GM12878 (cell line): ENCODE data around the gene CCNB1IP1.

Source experiments
- BACH1 ChIP-seq: fragments of 450-650 bp; IDR thresholded peaks from 2 replicates; pipeline ENCODE4 v1.6.1; 2017; ENCODE audit warnings: mild to moderate bottlenecking, borderline replicate concordance
- IRF3 ChIP-seq: fragments of 450-650 bp; IDR thresholded peaks from 2 replicates; pipeline ENCODE4 v1.6.1; 2014; ENCODE audit warnings: mild to moderate bottlenecking
- MYC ChIP-seq: IDR thresholded peaks from 2 replicates; pipeline ENCODE4 v1.6.1; 2011; ENCODE audit warnings: mild to moderate bottlenecking, low read length, moderate library complexity, inconsistent platforms; ENCODE audit not compliant: insufficient read depth, insufficient replicate concordance, insufficient read length, severe bottlenecking
- NFYB ChIP-seq: IDR thresholded peaks from 2 replicates; pipeline ENCODE4 v1.6.1; 2011; ENCODE audit warnings: low read depth, mild to moderate bottlenecking, low read length, improper control_type of control experiment, moderate library complexity; ENCODE audit not compliant: insufficient read depth
- REST ChIP-seq: IDR thresholded peaks from 2 replicates; pipeline ENCODE4 v1.6.1; 2012; ENCODE audit warnings: mild to moderate bottlenecking, low read depth, low read length
- SMAD1 ChIP-seq: fragments of 450-650 bp; IDR thresholded peaks from 2 replicates; pipeline ENCODE4 v1.6.1; 2018; ENCODE audit warnings: mild to moderate bottlenecking, low read depth; ENCODE audit not compliant: partially characterized antibody
- TBL1XR1 ChIP-seq: IDR thresholded peaks from 2 replicates; pipeline ENCODE4 v1.6.1; 2012; ENCODE audit warnings: low read depth, low read length, improper control_type of control experiment
- TCF12 ChIP-seq: IDR thresholded peaks from 2 replicates; pipeline ENCODE4 v1.6.1; 2011; ENCODE audit warnings: low read depth, mild to moderate bottlenecking, low read length
- USF2 ChIP-seq: IDR thresholded peaks from 2 replicates; pipeline ENCODE4 v1.6.1; 2011; ENCODE audit warnings: low read depth, low read length, improper control_type of control experiment, borderline replicate concordance
- YY1 ChIP-seq: IDR thresholded peaks from 2 replicates; pipeline ENCODE4 v1.6.1; 2011; ENCODE audit warnings: low read depth, mild to moderate bottlenecking, low read length
- ZNF274 ChIP-seq: IDR thresholded peaks from one replicate; pipeline ENCODE4 v1.8.0; 2011; ENCODE audit not compliant: insufficient read length, insufficient read depth
- ZNF384 ChIP-seq: IDR thresholded peaks from 2 replicates; pipeline ENCODE4 v1.6.1; 2012; ENCODE audit warnings: low read depth, mild to moderate bottlenecking, low read length, improper control_type of control experiment, borderline replicate concordance

- no peak for TF ChIP-seq TCF12
- TF ChIP-seq NFYB, result no peak
- TF ChIP-seq YY1, result no peak
- TF ChIP-seq ZNF384, result no peak
- no peak for TF ChIP-seq ZNF274
- TF ChIP-seq TBL1XR1, result no peak
- TF ChIP-seq REST, result no peak
- TF ChIP-seq USF2, result no peak
- TF ChIP-seq MYC, result no peak
- no peak for TF ChIP-seq SMAD1
- TF ChIP-seq IRF3, result no peak
- no peak for TF ChIP-seq BACH1
These were observed 44.1 kb upstream of the CCNB1IP1 start for GRCh38 chr14:20377171-20377570.
